Measurements from ENCODE around the gene UBE2J1.
"Not testable (repeated sequence)": the region's sequence is repeated elsewhere in the genome, so short reads cannot be mapped to it uniquely, and the experiment has no call there.

The UBE2J1 gene

DNA sequence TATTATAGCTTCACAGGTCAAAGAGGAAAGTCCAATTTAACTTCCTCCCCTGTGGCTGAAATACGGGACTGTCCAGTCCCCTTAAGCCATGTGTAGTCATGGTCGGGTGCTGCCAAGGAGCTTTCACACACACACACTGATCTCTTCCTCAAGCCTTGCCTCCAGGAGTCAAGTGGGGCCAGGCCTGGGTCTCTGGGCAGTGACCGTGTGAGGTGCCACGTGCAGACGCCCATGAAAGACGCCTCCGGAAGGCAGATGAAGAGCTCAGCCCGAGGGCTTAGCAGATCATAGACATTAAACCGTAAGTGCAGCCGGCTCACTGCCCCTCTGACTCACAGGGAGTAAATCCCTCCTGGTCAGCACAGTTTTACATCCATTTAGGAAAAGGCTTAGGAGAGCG is 41.6 kb downstream of the UBE2J1 start:
- Histone ChIP-seq H3K27me3 (ENCODE audit: insufficient read depth, low read length) (no peaks in the 10 kb centered on the region), H4K8ac (ENCODE audit: low read depth, low read length) (no peak overlapping the region), H3K18ac (ENCODE audit: low read length) (no peak overlapping the region), H3K9ac (ENCODE audit: low read length) (no peak overlapping the region), H3K4ac (ENCODE audit: low read depth, low read length) (no peak overlapping the region), H4K91ac (ENCODE audit: low read depth, low read length) (no peak overlapping the region), H2AK5ac (ENCODE audit: low read length) (no peak overlapping the region), H3K79me1 (ENCODE audit: low read length) (peaks cover 3% of the 10 kb centered on the region), H3K36me3 (ENCODE audit: control insufficient read depth in 1 of 2, insufficient read depth in 2 of 2, low read length in 2 of 2) (peaks cover 0 to 7% of the 10 kb centered on the region in 2 experiments), H3K23ac (ENCODE audit: low read length) (no peak overlapping the region), H2AFZ (ENCODE audit: insufficient read depth, low read length, poor library complexity) (no peak overlapping the region), H3K27ac (ENCODE audit: low read depth, low read length) (no peak overlapping the region), H2BK120ac (ENCODE audit: insufficient read depth, low read length, poor library complexity) (no peak overlapping the region), H4K12ac (ENCODE audit: low read depth, low read length) (no peak overlapping the region), H3K14ac (ENCODE audit: low read length) (no peak overlapping the region), H3K4me1 (ENCODE audit: control insufficient read depth in 1 of 2, insufficient read depth in 2 of 2, low read length in 2 of 2) (peaks cover 20% of the 10 kb centered on the region in 2 experiments), H3K9me3 (ENCODE audit: insufficient read depth, low read depth, low read length) (no peaks in the 10 kb centered on the region), H3K4me3 (ENCODE audit: low read depth, low read length) (no peak overlapping the region), H3K4me2 (ENCODE audit: low read length) (no peak overlapping the region), H3K79me2 (ENCODE audit: control insufficient read depth, insufficient read depth, low read length, poor library complexity) (no peaks in the 10 kb centered on the region), H2BK12ac (ENCODE audit: low read length) (no peak overlapping the region), H2BK5ac (ENCODE audit: low read depth, low read length, poor library complexity) (no peak overlapping the region)
- DNase-seq: peak; percentile 26 to 28
- WGBS (ENCODE audit: extremely low coverage, insufficient coverage, insufficient read length): no CpG with 5 or more reads among the region's 11 CpGs

DNA sequence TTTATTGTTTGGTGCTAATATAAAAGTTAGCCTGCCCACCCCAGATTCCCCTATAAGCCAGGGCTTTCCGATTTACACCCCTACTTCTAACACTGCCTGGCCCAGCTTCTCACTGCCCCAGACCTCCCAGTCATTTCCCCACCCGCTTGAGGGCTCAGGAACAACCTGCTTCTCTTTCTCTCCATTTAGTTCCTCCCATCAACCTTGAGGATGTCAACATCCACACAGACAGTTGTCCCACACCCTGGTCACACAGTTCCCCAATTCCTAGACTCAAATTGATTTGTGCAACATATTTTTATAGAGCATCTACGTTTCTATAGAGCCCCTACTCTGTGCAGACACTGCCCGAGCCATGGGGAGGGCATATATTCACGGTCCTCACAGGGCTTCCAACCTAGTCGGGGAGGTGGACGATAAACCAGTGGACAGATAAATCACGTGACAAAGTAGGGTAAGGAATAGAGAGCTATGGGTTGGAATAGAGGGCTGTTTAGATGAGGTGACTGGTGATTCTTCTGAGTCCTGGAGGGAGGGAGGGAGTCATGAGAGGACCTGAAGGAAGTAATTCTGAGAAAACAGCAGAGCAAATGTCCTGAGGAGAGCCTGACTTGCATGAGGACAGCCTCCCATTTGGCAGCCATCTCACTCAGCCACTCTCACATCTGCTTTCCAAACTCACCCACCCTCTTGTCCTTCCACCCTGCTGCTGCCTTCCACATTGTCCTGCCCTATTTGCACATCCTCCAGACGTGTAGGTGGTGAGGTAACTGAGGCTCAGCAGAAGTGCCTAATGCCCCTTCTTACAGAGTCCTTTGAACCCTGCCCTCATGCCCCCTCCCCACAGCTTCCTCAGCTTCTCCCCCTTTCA is 43.8 kb downstream of the UBE2J1 start:
- H4K91ac ChIP-seq (ENCODE audit: low read depth, low read length): no peak overlapping the region
- no peak overlapping the region for H3K14ac ChIP-seq (ENCODE audit: low read length)
- H3K79me1 ChIP-seq (ENCODE audit: low read length): peaks cover 3% of the 10 kb centered on the region
- H3K4ac ChIP-seq (ENCODE audit: low read depth, low read length): no peak overlapping the region
- no peak overlapping the region for H3K4me2 ChIP-seq (ENCODE audit: low read length)
- no peak overlapping the region for H2AFZ ChIP-seq (ENCODE audit: insufficient read depth, low read length, poor library complexity)
- peaks cover 20% of the 10 kb centered on the region in 2 experiments for H3K4me1 ChIP-seq (ENCODE audit: control insufficient read depth in 1 of 2, insufficient read depth in 2 of 2, low read length in 2 of 2)
- H3K18ac ChIP-seq (ENCODE audit: low read length): no peak overlapping the region
- no peak for DNase-seq
- WGBS (ENCODE audit: extremely low coverage, insufficient coverage, insufficient read length): no CpG with 5 or more reads among the region's 9 CpGs
- H2BK120ac ChIP-seq (ENCODE audit: insufficient read depth, low read length, poor library complexity): no peak overlapping the region
- H3K27me3 ChIP-seq (ENCODE audit: insufficient read depth, low read length): no peaks in the 10 kb centered on the region
- no peak overlapping the region for H2BK5ac ChIP-seq (ENCODE audit: low read depth, low read length, poor library complexity)
- no peaks in the 10 kb centered on the region for H3K79me2 ChIP-seq (ENCODE audit: control insufficient read depth, insufficient read depth, low read length, poor library complexity)
- no peak overlapping the region for H2AK5ac ChIP-seq (ENCODE audit: low read length)
- no peak overlapping the region for H3K27ac ChIP-seq (ENCODE audit: low read depth, low read length)
- H3K36me3 ChIP-seq (ENCODE audit: control insufficient read depth in 1 of 2, insufficient read depth in 2 of 2, low read length in 2 of 2): no peaks in the 10 kb centered on the region
- H3K23ac ChIP-seq (ENCODE audit: low read length): no peak overlapping the region
- H3K4me3 ChIP-seq (ENCODE audit: low read depth, low read length): no peak overlapping the region
- H3K9ac ChIP-seq (ENCODE audit: low read length): peak overlapping the region; percentile 56
- no peak overlapping the region for H4K12ac ChIP-seq (ENCODE audit: low read depth, low read length)
- no peaks in the 10 kb centered on the region for H3K9me3 ChIP-seq (ENCODE audit: insufficient read depth, low read depth, low read length)
- H2BK12ac ChIP-seq (ENCODE audit: low read length): no peak overlapping the region
- no peak overlapping the region for H4K8ac ChIP-seq (ENCODE audit: low read depth, low read length)

GRCh38 chr6:89304517-89304916 is 48.0 kb downstream of the UBE2J1 start:
- WGBS (ENCODE audit: extremely low coverage, insufficient coverage, insufficient read length): no CpG with 5 or more reads among the region's 3 CpGs
- not testable (repeated sequence) for H2BK12ac ChIP-seq (ENCODE audit: low read length)

GRCh38 chr6:89302936-89303335 is 49.6 kb downstream of the UBE2J1 start:
- no peak overlapping the region for H3K4ac ChIP-seq (ENCODE audit: low read depth, low read length)
- H4K91ac ChIP-seq (ENCODE audit: low read depth, low read length): no peak overlapping the region
- H3K4me1 ChIP-seq (ENCODE audit: control insufficient read depth in 1 of 2, insufficient read depth in 2 of 2, low read length in 2 of 2): no peaks in the 10 kb centered on the region
- no peak overlapping the region for H3K4me3 ChIP-seq (ENCODE audit: low read depth, low read length)
- H3K27ac ChIP-seq (ENCODE audit: low read depth, low read length): no peak overlapping the region
- H3K23ac ChIP-seq (ENCODE audit: low read length): no peak overlapping the region
- no peaks in the 10 kb centered on the region for H3K36me3 ChIP-seq (ENCODE audit: control insufficient read depth in 1 of 2, insufficient read depth in 2 of 2, low read length in 2 of 2)
- H3K79me1 ChIP-seq (ENCODE audit: low read length): no peaks in the 10 kb centered on the region
- H3K27me3 ChIP-seq (ENCODE audit: insufficient read depth, low read length): no peaks in the 10 kb centered on the region
- no CpG with 5 or more reads among the region's 10 CpGs for WGBS (ENCODE audit: extremely low coverage, insufficient coverage, insufficient read length)
- no peak overlapping the region for H3K18ac ChIP-seq (ENCODE audit: low read length)
- H4K12ac ChIP-seq (ENCODE audit: low read depth, low read length): no peak overlapping the region
- H3K79me2 ChIP-seq (ENCODE audit: control insufficient read depth, insufficient read depth, low read length, poor library complexity): no peaks in the 10 kb centered on the region
- H2BK5ac ChIP-seq (ENCODE audit: low read depth, low read length, poor library complexity): no peak overlapping the region
- peaks cover 10% of the 10 kb centered on the region for H3K9me3 ChIP-seq (ENCODE audit: insufficient read depth, low read depth, low read length)
- no peak overlapping the region for H3K4me2 ChIP-seq (ENCODE audit: low read length)
- no peak for DNase-seq
- no peak overlapping the region for H4K8ac ChIP-seq (ENCODE audit: low read depth, low read length)
- H2BK120ac ChIP-seq (ENCODE audit: insufficient read depth, low read length, poor library complexity): no peak overlapping the region
- H2AFZ ChIP-seq (ENCODE audit: insufficient read depth, low read length, poor library complexity): no peak overlapping the region
- H2AK5ac ChIP-seq (ENCODE audit: low read length): no peak overlapping the region
- no peak overlapping the region for H3K9ac ChIP-seq (ENCODE audit: low read length)
- H3K14ac ChIP-seq (ENCODE audit: low read length): no peak overlapping the region
- H2BK12ac ChIP-seq (ENCODE audit: low read length): no peak overlapping the region

More at GRCh38 chr6:89304517-89304916, 48.0 kb downstream of the UBE2J1 start:
- not testable (repeated sequence) for H3K18ac ChIP-seq (ENCODE audit: low read length); H3K9me3 ChIP-seq (ENCODE audit: insufficient read depth, low read depth, low read length); H3K27me3 ChIP-seq (ENCODE audit: insufficient read depth, low read length); H3K27ac ChIP-seq (ENCODE audit: low read depth, low read length); H3K4ac ChIP-seq (ENCODE audit: low read depth, low read length); H3K4me3 ChIP-seq (ENCODE audit: low read depth, low read length); H2BK5ac ChIP-seq (ENCODE audit: low read depth, low read length, poor library complexity); DNase-seq; H4K8ac ChIP-seq (ENCODE audit: low read depth, low read length); H2AFZ ChIP-seq (ENCODE audit: insufficient read depth, low read length, poor library complexity); H3K9ac ChIP-seq (ENCODE audit: low read length); H2BK120ac ChIP-seq (ENCODE audit: insufficient read depth, low read length, poor library complexity); H3K4me1 ChIP-seq (ENCODE audit: control insufficient read depth in 1 of 2, insufficient read depth in 2 of 2, low read length in 2 of 2); H3K79me1 ChIP-seq (ENCODE audit: low read length); H3K14ac ChIP-seq (ENCODE audit: low read length); H3K79me2 ChIP-seq (ENCODE audit: control insufficient read depth, insufficient read depth, low read length, poor library complexity); H3K4me2 ChIP-seq (ENCODE audit: low read length); H3K23ac ChIP-seq (ENCODE audit: low read length); H4K91ac ChIP-seq (ENCODE audit: low read depth, low read length); H3K36me3 ChIP-seq (ENCODE audit: control insufficient read depth in 1 of 2, insufficient read depth in 2 of 2, low read length in 2 of 2); H4K12ac ChIP-seq (ENCODE audit: low read depth, low read length); H2AK5ac ChIP-seq (ENCODE audit: low read length)

Measured in trophoblast cell (in vitro differentiated cells and primary cell).